ENCODE data around the gene TMEM143. TPM values are rescaled to one million over a fixed set of nuclear protein-coding genes. Genes with fewer than 3 reads are reported as not detected.
"Not testable (repeated sequence)": the region's sequence is repeated elsewhere in the genome, so short reads cannot be mapped to it uniquely, and the experiment has no call there.

TMEM143 gene
- 3.3 and 3.6 TPM in 2 replicates for total RNA-seq (2014; rRNA removed; shearing (Covaris generic))

DNA sequence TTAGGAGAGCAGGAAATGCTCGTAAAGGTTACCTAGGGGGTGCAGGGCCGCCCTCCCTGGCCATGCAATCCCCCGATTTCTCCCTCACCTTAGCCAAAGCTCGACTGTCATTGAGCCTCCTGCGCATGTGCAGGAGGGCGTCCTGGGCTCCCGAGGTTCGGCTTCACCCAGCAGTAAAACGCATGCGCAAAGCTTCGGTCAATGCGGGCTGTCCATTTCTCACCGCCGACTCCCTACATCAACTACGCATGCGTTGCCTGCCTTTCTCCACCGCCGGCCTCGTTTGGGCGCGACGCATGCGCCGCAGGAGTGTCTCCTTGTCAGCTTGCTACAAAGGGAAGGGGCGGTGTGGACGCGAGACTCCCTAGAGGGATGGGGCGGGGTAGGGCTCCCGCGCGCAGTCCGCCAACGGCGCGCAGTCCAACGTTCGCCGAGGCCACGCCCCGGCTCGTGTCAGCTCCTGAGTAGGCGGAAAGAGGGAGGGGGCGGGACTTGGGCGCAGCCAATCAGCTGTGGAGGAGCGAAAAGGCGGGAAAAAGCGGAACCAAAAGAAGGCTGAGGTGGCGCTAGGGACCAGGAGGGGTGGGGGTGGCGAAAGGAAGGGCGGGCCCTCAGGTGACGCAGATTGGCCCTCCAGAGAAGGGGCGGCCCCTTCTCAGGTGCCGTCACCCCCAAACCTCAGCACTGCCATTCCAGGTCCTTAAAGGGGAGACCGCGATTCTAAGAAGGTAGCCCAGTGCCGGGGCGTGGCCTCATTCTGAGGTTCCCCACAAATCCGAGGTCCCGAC is at the start of gene TMEM143, which contains the start of gene SYNGR4:
Gene TMEM143 (minus strand): TSS at position 131 of the 788 bp plus-strand sequence. CDS start 20 bp downstream, at position 111.
Gene SYNGR4 (plus strand): TSS at position 558 of the 788 bp plus-strand sequence. CDS start 1,476 bp downstream, outside the sequence.
- peak; percentile 100 for DNase-seq (ENCODE audit: low spot score)

DNA sequence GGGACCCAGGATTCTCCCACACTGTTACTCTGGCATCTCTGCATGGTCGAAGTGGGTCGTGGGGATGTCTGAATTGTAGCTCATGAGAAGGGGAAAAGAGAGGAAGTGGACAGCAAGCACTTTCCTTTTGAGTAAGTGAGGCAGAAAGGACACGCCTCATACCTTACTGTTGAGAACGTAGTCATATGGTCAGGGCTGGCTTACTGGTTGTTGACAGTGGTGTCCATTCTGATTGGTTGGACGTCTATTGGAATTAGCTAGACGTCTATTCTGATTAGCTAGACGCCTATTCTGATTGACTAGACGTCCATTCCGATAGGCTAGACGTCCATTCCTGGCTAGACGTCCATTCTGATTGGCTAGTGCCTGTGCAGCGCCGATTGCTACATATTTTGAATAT is 42.1 kb upstream of the TMEM143 start:
- no peak for DNase-seq (ENCODE audit: low spot score)

DNA sequence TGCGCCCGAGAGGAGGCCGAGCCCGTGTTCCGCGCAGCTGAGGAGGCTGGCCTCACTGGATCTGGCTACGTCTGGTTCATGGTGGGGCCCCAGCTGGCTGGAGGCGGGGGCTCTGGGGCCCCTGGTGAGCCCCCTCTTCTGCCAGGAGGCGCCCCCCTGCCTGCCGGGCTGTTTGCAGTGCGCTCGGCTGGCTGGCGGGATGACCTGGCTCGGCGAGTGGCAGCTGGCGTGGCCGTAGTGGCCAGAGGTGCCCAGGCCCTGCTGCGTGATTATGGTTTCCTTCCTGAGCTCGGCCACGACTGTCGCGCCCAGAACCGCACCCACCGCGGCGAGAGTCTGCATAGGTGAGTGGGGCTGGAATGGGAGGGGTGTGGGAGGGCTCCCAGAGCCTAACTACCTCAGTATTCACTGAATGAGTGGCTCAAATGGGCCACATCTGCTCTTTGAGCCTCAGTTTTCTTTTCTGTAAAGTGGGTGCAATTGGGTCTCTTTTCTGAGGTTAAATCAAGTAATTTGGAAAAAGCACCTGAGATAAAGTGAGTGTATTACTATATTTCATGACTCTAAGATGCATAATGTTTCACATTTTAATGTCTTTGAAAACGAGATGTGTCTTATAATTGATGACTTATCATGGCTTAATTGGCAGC is 41.4 kb upstream of the TMEM143 start:
- DNase-seq (ENCODE audit: low spot score): no peak

DNA sequence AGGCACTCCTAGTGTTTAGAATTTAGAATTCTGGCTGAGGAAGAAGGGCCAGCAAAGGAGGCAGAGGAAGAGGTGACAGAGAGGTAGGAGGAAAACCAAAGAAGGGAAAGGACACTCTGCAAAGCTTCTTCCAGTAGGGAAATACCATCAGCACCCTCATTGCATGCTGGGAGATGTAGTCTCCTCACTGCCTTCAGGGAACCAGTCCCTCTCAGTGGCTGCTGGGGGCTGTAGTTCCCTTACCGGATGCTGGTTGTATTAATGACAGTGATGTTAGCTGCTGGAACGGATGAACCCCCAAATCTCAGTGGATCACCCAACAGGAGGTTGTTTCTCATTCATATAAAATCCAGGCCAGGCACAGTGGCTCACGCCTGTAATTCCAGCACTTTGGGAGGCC is 39.9 kb upstream of the TMEM143 start:
- peak; percentile 68 for DNase-seq (ENCODE audit: low spot score)

DNA sequence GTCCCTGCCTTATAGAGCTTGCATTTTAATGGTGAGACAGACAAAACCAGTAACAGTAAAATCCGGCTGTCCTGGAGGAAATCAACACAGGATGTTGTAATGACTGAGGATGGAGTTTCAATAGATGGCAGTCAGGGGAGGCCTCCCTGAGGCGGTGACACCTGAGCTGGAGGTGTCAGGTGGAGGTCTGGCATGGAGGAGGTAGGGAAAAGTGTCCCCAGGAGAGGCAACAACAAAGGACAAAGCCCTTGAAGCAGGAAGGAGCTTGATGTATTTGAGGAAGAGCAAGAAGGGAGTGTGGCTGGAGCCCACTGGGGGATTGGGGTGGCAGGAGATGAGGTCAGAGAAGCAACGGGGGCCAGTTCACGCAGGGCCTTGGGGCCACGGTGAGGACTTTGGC is 37.5 kb upstream of the TMEM143 start:
- no peak for DNase-seq (ENCODE audit: low spot score)

DNA sequence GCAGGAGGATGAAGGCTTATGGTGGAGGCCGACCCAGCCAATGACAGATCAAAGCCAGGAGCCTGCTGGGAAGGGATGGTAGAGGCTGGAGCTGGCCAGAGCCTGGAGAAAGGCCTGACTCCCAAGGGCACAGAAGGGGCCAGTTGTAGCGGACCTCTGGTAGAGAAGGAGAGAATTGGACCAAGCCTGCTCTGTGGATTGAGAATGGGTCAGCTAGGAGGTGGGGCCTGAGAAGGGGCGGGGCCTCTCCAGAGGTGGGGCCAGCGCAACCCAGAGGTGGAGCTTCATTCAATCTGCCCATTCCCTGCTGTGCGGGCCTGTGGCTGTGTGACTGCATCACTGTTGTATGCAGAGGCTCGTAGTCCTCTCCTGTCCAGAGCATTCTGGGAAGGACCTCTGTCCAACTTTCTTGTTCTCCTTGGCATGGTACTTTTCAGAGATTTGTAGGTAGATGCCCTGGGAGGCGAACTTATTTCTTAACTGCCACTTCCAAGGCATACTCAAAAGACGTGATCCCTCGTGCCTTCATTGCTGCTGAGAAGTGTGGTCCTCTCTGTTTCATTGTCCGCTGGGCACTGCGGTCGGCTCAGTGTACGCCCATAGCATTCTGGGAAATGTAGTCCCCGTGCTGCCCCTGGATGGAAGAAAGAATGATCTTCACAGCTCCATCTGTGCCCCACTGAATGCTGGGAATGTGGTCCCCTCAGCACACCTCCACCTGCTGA is 36.4 kb upstream of the TMEM143 start:
- DNase-seq (ENCODE audit: low spot score): no peak

DNA sequence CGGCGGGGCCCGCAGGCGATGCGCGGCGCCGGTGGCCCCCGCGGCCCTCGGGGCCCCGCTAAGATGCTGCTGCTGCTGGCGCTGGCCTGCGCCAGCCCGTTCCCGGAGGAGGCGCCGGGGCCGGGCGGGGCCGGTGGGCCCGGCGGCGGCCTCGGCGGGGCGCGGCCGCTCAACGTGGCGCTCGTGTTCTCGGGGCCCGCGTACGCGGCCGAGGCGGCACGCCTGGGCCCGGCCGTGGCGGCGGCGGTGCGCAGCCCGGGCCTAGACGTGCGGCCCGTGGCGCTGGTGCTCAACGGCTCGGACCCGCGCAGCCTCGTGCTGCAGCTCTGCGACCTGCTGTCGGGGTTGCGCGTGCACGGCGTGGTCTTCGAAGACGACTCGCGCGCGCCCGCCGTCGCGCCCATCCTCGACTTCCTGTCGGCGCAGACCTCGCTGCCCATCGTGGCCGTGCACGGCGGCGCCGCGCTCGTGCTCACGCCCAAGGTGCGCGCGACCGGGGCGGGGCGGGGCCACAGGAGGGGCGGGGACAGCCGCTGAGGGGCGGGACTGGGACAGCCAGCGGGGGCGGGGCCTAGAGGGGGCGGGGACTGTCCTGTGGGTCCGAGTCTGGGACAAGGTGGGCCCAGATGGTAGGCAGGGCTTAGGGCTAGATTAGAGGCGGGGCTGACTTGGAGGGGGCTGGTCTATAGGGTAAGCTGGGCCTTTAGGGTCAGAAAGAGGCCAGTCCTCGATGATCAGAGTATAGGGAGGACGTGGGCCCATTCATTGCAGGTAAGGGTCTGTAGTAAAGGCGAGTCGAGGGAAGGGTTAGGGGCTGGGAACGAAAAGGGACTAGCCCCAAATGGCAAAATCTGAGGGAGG is 34.9 kb upstream of the TMEM143 start:
- DNase-seq (ENCODE audit: low spot score): no peak

DNA sequence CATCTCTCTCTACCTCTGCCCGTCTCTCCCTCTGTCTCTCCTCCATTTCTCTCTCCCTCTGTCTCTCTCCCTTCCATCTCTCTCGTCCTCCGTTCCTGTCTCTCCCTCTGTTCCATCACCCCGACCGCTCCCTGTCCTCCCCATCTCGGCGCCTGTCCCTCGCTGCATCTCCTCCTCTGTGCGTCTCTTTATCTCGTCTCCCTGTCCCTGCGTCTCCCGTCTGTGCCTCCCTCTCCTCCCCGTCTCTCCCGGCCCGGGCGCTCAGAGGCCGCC is 34.3 kb upstream of the TMEM143 start:
- no peak for DNase-seq (ENCODE audit: low spot score)

DNA sequence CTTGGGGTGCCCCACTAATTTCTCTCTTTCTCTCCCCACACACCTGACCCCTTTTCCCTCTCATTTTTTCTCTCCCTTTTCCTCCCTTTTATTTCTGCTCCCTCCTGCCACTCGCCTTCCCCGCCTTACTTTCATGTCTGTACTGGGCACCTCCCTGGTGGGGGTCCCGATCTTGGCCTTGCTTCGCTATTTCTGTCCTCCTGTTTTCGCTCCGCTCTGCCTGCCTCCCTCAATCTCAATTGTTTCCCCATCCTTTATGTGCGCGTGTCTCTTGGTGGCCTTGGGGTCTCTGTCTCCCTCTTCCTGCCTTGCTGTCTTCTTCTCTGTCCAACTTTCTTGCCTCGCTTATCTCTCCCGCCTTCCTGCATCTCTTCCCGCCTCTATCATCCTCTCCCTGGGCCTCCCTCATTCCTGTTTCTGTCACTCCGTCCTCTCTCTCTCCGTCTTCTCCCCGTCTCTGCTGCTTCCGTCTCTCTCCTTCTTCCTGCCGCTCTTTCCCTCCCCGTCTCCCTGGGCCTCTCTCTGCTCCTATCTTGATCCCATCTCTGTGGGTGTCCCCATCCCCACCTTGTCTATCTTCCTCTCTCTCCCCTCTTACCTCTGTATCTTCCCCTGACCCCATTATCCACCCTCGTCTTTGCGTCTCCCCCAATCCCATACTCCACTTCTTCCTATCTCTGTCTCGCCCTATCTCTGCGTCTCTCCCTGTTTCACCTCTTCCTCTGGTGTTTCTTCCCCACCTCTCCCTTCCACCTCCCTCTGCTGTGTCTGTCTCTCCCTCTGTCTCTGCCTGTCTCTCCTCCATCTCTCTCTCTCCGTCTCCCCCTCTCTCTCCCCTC is 33.7 kb upstream of the TMEM143 start:
- DNase-seq (ENCODE audit: low spot score): no peak

DNA sequence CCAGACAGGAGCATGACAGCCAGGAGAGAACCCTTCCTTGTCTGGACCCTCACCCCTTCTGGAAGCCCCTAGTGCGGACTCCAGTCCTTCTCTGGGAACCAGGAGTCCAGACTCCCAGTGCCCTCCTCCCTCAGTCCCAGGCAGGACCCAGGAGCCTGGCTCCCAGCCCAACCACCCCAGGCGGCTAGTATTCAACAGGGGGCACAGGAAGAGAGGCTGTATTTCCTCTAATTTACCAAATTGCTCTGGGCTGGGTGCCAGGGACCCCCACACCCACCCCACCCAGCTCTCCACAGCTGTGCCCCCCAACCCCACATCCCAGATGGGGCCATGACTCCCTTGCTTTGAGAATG is 33.1 kb upstream of the TMEM143 start:
- no peak for DNase-seq (ENCODE audit: low spot score)

DNA sequence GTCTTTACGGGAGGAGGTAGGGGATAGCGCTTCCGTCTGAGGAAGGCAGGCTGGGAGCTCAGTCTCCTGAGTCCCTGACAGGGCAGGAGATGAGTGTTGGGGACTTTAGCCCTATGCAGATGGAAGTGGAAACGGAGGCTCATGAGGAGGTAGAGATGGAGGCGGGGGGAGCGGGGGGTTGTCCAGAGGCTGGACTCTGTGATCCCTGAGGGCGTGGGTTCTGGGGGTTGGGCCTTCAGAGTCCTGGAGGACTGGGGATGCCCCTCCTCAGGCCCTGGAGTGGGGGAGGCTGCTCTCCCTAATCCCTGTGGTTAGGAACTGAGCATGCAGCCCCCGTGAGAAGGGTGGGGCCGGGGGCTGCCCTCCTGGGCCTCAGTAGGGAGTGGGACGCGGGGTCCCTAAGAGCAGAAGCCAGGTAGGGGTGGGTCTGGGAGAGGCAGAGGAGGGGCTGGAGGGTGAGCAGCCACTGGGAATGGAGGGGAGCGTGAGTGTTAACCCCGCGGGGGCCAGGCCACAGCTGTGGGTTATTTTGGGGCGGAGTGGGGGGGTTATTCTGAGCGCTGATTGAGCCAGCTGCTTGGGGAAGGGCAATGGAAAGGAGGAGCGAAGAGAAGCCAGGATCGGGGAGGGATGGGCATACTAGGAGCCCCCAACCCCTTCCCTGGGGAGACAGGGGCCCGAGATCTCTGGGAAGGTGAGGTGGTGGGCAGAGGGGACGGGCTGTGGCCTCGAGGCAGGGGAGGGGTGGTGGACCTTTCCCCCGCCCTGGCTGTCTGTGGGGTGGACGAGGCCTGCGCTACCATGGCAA is 32.5 kb upstream of the TMEM143 start:
- DNase-seq (ENCODE audit: low spot score): no peak

DNA sequence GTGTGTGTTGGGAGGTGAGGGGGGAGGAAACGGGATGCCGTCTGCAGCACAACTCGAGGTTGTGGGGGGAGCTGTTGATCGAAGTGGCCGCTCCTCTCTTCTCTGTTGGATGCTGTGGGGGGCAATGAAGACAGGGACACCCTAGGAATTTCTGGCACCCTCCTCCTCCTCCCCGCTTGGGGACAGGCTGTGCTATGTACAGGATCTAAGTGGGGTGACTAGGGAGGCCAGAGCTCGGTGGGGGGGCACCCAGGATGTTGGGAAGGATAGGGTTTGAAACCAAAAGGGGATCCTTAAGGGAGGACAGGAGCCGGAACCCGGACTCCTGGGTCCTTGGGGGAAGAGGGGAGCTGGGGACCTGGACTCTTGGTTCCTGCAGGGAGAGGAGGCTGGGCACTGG is 31.8 kb upstream of the TMEM143 start:
- DNase-seq (ENCODE audit: low spot score): no peak

DNA sequence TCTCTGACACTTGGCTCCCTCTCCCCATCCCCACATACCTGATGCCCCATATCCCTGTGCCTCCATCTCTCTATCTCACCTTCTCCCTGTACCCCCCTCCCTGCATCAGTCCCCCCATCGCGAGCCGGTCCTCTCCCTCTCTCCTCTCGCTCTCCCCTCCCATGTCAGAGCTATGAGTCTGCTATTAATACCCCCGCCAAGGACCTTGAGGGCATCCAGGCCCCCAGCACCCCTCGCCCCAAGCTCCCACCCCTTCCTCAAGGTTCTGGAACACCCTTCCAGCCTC is 31.4 kb upstream of the TMEM143 start:
- no peak for DNase-seq (ENCODE audit: low spot score)

DNA sequence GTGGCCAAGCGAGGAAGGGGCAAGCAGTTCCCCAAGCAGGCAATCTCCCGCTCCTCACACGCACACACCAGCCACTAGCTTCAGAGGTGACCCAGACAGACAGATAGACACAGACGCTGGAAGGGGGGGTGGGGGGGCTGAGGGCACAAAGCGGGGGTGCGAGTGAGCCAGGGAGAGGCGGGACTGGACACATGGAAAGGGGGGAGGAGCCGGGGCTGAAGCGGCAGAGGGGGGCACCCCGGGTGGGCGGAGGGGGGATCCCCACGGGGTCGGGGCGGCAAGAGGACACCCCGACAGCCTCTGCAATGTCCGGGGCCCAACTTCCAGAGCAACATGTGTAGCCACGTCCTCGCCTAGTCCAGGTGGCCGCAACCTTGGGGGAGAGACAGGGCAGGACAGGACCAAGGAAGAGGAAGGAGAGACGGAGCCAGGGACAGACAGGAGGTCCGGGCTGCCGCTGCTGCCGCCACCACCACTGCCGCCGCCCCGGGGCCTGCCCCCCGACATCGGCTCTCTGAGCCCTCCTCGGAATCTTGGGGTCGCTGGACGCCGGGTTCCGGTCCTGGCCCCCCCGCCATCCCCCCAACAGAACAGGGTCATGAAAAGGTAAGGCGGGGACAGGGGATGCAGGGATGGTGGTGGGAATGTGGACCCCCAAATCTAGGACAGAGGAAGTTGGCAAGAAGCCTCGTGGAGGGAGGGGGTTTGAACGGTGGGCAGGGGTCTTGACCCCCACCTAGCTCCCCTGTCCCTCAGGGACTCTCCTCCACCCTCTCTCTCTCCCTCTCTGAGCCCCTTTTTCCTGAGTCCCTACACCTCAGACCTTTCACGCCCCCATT is 30.8 kb upstream of the TMEM143 start:
- DNase-seq (ENCODE audit: low spot score): no peak

DNA sequence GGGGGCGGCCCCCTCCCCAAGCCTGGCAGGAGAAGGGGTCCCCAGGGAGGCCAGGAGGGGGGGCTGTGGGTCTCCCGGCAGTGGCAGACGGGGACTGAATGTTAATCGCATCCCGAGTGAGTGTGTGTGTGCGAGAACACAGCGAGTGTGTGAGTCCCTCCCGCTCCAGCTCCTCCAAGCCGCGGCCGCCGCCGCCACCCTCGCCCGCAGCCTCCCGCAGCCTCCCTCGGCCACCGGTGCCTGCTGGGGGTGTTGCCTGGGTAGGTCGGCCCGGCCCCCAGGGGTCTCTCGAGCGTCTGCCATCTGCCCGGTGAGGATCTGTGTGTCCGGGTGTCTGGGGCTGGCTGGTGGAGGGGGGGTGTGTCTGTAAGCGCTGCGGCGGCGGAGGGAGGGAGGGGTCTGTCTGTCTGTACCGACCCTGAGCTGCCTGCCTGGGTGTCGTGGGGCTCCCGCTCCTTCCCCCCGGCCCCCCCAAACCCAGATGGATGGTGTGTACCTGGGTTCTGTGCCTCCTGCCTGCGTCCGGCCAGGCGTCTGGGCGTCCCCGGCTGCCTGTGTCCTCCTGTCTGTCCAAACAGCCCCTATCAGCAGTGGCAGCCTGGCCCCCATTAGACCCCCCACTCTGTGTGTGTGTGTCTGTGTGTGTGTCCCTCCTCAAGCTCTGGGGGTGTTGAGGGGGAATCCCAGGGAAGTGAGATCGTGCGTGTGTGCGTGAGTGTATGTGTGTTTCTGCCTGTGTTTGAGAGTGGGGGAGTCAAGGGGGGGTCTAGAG is 30.0 kb upstream of the TMEM143 start, which contains the start of gene GRIN2D:
Gene GRIN2D (plus strand): TSS at position 110 of the 772 bp plus-strand sequence. CDS start 4,725 bp downstream, outside the sequence.
- no peak for DNase-seq (ENCODE audit: low spot score)

DNA sequence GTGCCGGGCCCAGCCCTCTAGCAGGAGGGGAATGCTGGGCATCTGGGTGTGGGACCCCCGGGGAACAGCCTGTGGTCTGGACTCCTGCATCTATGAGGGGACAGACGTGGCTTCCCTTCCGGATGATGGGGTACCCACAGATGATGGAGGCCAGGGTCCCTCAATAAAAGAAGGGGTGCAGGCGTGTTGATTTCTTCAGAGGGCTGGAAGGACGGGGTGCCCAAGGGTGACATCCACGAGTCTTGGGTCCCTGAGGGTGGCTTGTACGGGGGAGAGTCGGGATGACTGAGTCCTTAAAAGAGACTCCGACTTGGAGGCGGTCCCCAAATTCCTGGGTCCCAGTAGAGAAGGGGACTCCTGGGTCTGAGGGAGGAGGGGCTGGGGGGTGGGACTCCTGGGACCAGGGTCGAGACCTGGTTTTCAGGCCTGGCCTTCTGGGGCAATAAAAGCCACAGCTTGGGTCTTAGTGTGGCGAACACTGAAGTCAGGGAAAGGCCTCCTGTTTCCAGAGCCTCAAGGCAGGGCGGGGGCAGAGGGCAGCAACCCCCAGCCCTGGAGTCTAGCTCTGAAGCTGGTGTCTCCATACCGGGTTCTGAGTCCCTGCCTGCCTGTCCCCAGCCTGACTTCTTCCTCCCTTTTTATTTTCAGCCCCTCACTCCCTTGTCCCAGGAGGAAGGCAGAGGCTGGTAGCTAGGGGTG is 29.3 kb upstream of the TMEM143 start:
- DNase-seq (ENCODE audit: low spot score): no peak

DNA sequence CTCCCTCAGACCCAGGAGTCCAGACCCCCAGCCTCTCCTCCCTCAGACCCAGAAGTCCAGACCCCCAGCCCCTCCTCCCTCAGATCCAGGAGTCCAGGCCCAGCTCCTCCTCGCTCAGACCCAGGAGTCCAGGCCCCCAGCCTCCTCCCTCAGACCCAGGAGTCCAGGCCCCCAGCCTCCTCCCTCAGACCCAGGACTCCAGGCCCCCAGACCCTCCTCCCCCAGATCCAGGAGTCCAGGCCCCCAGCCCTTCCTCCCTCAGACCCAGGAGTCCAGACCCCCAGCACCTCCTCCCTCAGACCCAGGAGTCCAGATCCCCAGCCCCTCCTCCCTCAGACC is 28.2 kb upstream of the TMEM143 start:
- not testable (repeated sequence) for DNase-seq (ENCODE audit: low spot score)

Measured in H4 (cell line).